ENCODE results near the gene PHF19.

PHF19 gene

GRCh38 chr9:120913647-120914264, 36.8 kb upstream of the PHF19 start:
- DNase-seq, result no peak

- no peak for DNase-seq
These were observed 36.1 kb upstream of the PHF19 start for GRCh38 chr9:120912958-120913646.

GRCh38 chr9:120911295-120911837, 34.4 kb upstream of the PHF19 start:
- DNase-seq, result no peak

- no peak for DNase-seq
These were observed 33.7 kb upstream of the PHF19 start for GRCh38 chr9:120910643-120911042.

GRCh38 chr9:120909904-120910303, 32.9 kb upstream of the PHF19 start:
- DNase-seq, result no peak

GRCh38 chr9:120905315-120906164, 28.6 kb upstream of the PHF19 start:
- DNase-seq, result no peak

GRCh38 chr9:120904978-120905301, 28.0 kb upstream of the PHF19 start:
- no peak for DNase-seq

- no peak for DNase-seq
These were observed 27.3 kb upstream of the PHF19 start for GRCh38 chr9:120904061-120904977.

GRCh38 chr9:120902569-120903535, 25.9 kb upstream of the PHF19 start:
- DNase-seq, result no peak

- DNase-seq, result no peak
These were observed 25.0 kb upstream of the PHF19 start for GRCh38 chr9:120901755-120902568.

GRCh38 chr9:120900824-120901223, 23.8 kb upstream of the PHF19 start:
- no peak for DNase-seq

- no peak for DNase-seq
These were observed 22.6 kb upstream of the PHF19 start for GRCh38 chr9:120899490-120900068.

GRCh38 chr9:120898396-120898795, 21.4 kb upstream of the PHF19 start:
- no peak for DNase-seq

- DNase-seq, result no peak
These were observed 19.0 kb upstream of the PHF19 start for GRCh38 chr9:120895951-120896350.

GRCh38 chr9:120894321-120895148, 17.5 kb upstream of the PHF19 start:
- DNase-seq, result no peak

GRCh38 chr9:120893611-120894307, 16.8 kb upstream of the PHF19 start:
- DNase-seq, result no peak

- DNase-seq, result peak; percentile 41
These were observed 16.0 kb upstream of the PHF19 start for GRCh38 chr9:120892748-120893610.
